GM04504 (cell line): ENCODE measurements around the gene CHST11.
"Not testable (repeated sequence)": the region's sequence is repeated elsewhere in the genome, so short reads cannot be mapped to it uniquely, and the experiment has no call there.

Source experiments
- DNase-seq: peaks from one replicate; pipeline ENCODE4 v3.0.0-alpha.2; 2012; ENCODE audit warnings: low read depth

Gene CHST11

GRCh38 chr12:104529130-104529874 lies 72.6 kb downstream of the CHST11 start:
- DNase-seq: no peak

DNA sequence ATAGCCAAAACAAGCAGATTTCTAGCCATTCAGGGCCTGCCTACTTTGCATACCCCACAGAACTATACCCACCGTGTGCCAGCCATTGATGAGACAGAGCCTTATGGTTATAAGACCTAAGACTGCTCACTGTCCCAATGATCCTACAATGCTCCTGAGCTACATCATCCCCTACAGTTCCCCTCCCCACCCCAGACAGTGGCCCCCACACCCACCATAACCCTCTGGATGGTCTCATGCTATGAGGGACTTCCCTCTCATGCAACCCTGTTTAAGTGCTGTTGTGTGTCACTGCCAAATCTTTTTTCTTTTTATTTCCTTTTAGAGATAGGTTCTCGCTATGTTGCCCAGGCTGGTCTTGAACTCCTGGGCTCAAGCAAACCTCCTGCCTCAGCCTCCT lies 75.9 kb downstream of the CHST11 start:
- no peak for DNase-seq

- DNase-seq: no peak
These were observed 76.4 kb downstream of the CHST11 start for GRCh38 chr12:104533134-104533533.

GRCh38 chr12:104534162-104534856 lies 77.6 kb downstream of the CHST11 start:
- no peak for DNase-seq

GRCh38 chr12:104534857-104535248 lies 78.1 kb downstream of the CHST11 start:
- DNase-seq: no peak

DNA sequence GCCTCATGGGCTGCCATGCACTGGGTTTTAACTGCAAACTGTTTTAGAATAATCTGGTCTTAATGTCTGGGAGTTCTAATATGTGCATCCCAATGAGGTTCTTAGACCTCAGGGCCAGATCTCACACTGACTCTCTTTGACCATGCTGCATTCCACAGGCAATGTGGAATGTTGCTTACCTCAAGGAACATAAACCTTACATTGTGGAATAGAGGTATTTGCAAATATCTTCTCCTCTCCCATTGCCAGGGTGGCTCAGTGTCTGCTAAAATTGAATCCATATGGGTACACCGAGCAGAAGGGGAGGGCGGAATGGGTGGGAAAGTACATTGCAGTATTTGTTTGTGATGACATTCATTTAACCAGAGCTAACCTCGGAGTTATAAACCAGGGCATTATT lies 78.6 kb downstream of the CHST11 start:
- no peak for DNase-seq

DNA sequence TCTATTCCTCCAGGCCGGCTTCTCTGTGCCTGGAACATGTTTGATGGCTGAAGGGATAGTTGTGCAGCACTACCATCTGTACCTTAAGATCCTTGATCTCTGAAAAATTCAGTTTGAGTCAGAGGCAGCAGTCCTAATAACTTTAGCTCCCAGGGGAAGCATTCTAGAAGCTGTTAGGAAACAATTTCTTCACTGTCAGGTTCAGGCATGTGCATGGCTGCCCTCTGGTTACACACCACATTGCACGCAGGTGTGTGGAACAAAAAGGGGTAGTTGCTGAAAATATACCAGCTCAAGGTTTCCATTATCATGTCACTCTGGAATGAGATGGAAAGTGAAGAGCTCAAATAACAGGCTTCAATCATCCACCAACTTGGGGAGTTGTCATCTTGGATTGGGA lies 80.1 kb downstream of the CHST11 start:
- DNase-seq: no peak

DNA sequence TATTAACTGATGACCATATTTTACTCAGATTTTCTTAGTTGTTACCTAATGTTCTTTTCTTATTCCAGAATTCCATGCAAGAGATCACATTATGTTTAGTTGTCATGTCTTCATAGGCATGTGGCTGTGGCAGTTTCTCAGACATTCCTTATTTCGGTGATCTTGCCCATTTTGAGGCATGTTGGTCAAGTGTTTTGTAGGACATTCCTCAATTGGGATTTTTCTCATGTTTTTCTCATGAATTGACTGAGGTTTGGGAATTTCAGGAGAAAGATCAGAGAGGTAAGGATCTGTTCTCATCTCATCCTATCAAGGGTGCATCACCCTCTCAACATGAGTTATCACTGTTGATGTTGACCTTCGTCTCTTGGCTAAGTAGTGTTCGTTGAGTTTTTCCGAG lies 81.3 kb downstream of the CHST11 start:
- DNase-seq: no peak

DNA sequence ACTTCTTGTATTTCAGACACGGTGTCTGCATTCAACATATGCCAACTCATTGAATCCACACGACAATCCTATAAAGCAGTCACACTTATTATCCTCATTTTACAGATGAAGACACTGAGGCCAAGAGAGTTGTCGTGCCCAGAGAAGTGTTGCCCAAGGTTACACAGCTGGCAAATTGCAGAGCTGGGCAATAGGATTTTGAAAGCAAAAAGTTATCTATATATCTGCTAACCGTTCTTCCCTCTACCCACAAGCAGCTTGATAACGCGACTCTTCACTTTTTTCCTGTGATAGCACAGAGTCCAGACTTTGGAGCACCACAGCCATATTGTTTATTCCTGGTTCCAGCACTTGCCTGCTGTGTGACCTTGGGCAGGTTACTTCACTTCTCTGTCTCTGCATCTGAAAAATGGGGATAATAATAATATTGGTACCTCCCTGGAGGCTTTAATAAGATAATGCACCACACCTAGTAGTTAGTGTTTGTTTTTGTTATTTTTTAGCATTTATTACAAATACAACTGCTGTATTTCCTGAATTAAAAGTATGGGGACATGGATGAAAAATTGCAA lies 82.2 kb downstream of the CHST11 start:
- no peak for DNase-seq

- DNase-seq: no peak
These were observed 88.1 kb downstream of the CHST11 start for GRCh38 chr12:104544836-104545235.

DNA sequence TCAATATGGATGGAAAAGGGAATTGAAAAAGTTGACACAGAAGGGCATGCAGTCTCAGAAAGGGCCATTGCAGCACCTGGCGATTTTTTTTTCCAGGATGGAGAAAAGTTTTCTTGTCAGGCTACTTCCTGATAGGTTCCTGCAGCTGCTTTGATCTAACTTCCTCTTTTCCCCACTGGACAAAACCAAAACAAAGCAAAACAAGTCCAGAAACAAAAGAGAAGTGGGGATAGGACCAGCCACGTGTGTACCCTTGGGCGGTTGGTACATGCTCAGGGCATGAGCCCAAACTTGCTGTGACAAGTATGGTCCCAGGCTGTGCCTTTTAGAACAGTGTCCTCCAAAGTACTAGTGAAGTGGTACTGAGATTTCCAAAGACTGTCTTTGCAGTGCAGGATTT lies 89.8 kb downstream of the CHST11 start:
- DNase-seq: no peak

- DNase-seq: no peak
These were observed 90.5 kb downstream of the CHST11 start for GRCh38 chr12:104547235-104547634.

GRCh38 chr12:104549815-104550480 lies 93.2 kb downstream of the CHST11 start:
- no peak for DNase-seq

DNA sequence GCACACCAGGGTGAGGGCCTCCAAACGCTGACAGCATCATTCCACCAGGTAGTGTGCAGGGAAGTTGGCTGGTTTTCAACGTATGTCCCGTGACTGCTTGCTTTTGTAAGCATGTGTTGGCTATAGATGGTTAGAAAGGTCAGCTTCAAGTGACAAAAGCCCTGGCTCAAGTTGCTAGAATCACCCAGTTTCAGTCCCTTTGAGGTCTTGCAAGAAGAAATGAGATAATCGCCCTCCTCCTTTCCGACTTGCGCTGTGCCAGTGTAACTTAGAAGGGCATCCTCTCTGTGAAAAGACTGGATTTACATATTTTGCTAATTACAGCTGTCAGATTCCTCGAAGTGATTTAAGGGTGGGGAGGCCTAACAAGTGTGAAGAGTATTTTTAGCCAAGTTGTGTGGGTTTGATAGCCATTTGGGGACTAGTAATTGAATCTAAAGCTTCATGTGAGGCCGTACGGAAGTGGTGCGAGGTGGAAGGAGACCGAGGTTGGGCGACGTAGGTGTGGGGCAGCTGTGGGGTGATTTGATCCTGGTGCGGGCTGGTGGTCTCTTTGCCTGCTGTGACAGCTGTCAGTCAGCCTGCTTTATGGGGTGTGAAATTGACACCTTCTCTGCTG lies 94.7 kb downstream of the CHST11 start:
- no peak for DNase-seq

DNA sequence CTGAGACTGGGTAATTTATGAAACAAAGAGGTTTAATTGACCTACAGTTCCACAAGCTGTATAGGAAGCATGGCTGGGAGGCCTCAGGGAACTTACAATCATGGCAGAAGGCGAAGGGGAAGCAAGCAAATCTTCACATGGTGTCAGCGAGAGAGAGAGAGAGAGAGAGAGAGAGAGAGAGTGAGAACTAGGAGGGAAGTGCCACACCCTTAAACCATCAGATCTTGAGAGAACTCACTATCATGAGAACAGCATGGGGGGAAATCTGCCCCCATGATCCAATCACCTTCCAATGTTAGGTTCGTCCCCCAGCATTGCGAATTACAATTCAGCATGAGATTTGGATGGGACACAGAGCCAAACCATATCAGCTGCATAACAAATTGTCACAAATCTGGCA lies 96.7 kb downstream of the CHST11 start:
- DNase-seq: no peak

- DNase-seq: no peak
These were observed 98.9 kb downstream of the CHST11 start for GRCh38 chr12:104555648-104556047.

DNA sequence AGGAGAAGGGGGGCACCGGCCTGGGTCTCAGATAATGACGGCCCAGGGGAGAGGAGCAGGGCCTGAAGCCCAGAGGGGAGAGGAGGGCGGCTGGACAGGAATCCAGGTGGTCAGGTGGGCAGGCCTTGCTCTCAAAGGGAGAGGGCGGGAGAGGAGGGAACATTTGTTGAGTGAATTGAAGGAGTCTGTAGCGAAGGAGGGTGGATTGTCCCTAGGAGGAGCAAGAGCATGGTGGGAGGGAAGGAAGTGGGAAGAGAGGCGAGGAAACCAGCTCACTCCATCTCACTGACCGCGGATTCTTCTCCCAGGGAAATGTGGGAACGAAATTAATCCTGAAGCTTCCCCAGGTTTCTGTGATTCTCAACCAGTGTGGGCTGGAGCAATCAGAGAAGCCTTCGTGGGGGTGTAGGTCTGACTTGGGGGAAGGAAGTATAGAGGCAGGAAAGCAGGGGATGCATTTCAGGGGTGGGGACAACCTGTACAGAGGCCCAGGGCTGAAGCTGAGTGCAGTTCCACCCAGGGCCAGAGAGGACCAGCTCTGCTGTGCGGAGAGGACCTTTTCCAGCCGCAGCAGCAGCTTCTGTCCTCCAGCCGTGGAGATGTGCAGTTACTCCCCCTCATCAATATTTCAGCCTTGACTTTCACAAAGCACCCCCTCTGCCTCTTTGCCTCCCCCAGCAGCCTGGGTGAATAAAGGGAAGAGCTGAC lies 100.9 kb downstream of the CHST11 start:
- no peak for DNase-seq

- DNase-seq: no peak
These were observed 104.1 kb downstream of the CHST11 start for GRCh38 chr12:104560881-104561280.

- no peak for DNase-seq
These were observed 106.0 kb downstream of the CHST11 start for GRCh38 chr12:104562763-104563162.

GRCh38 chr12:104564662-104565061 lies 107.9 kb downstream of the CHST11 start:
- DNase-seq: not testable (repeated sequence)

DNA sequence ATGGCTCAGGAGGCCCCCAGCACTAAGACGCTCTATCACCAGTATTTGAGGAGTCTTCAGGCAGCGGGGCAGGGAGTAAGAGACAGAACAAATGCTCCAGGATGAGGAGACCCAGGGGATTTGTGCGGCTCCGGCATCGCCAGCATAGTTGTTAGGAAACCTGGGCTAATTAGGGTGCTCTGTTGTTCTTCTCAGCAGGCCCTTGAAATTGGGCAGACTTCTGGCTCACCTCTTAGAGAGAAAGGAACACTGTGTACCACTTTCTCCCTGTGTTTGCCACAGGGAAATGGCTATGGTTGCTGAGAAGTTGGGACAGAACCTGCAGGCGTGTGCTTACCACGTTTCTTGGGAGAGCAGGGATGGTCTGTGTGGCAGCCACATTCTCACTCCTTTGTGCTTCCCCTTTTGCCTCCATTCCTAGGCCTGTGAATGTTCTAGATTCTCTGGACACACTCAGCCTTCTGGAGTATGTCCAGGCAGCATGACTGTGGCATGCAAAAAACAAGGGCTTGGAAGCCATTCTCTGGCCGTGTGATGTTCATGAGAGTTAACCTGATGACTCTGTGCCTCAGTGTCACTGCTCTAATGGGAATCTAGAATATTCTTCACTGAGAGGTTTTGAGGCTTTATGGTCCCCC lies 109.0 kb downstream of the CHST11 start:
- peak; percentile 33 for DNase-seq
